GM19240 (cell line): ENCODE measurements around the gene FAU.
A peak's percentile ranks its signal among the peaks of the same experiment; 100 is the strongest.

Experiments used
- DNase-seq: peaks from one replicate; pipeline ENCODE4 v3.0.0; 2011; ENCODE audit warnings: low spot score; ENCODE audit not compliant: insufficient read length

FAU gene

GRCh38 chr11:65136515-65137096, 14.7 kb upstream of the FAU start:
- DNase-seq: no peak

- no peak for DNase-seq
Observed at GRCh38 chr11:65135633-65136145, 13.8 kb upstream of the FAU start.

GRCh38 chr11:65134952-65135632, 13.2 kb upstream of the FAU start:
- peak; percentile 83 for DNase-seq

- peak; percentile 75 for DNase-seq
Observed at GRCh38 chr11:65134240-65134951, 12.5 kb upstream of the FAU start, which contains the start of gene SYVN1. Gene SYVN1 (minus strand): TSS chr11:65134519. CDS start chr11:65133601, 918 bp downstream.

- DNase-seq: no peak
Observed at GRCh38 chr11:65133724-65134123, 11.8 kb upstream of the FAU start.

GRCh38 chr11:65132988-65133700, 11.2 kb upstream of the FAU start:
- peak; percentile 36 for DNase-seq

- DNase-seq: no peak
Observed at GRCh38 chr11:65132238-65132987, 10.5 kb upstream of the FAU start.

GRCh38 chr11:65131895-65132237, 9.9 kb upstream of the FAU start:
- DNase-seq: no peak

GRCh38 chr11:65131417-65131776, 9.5 kb upstream of the FAU start:
- DNase-seq: no peak

GRCh38 chr11:65130631-65131416, 8.9 kb upstream of the FAU start:
- no peak for DNase-seq

- DNase-seq: no peak
Observed at GRCh38 chr11:65129649-65130441, 7.9 kb upstream of the FAU start.

GRCh38 chr11:65128182-65129145, 6.5 kb upstream of the FAU start:
- DNase-seq: no peak

- no peak for DNase-seq
Observed at GRCh38 chr11:65127473-65128181, 5.7 kb upstream of the FAU start.

- no peak for DNase-seq
Observed at GRCh38 chr11:65126624-65127274, 4.8 kb upstream of the FAU start.

- DNase-seq: no peak
Observed at GRCh38 chr11:65125197-65126056, 3.5 kb upstream of the FAU start.

GRCh38 chr11:65124480-65125196, 2.7 kb upstream of the FAU start:
- no peak for DNase-seq
